SK-N-SH (cell line): ENCODE measurements around the gene GRIK3. TPM values are rescaled to one million over a fixed set of nuclear protein-coding genes. Genes with fewer than 3 reads are reported as not detected.

ENCODE experiments used
- CTCF ChIA-PET: fragments of 300-600, 350-600 bp; formaldehyde crosslinking; extraction: SDS; loops from one replicate; lab custom pipeline; 2021; lab: Yijun Ruan, JAX
- POLR2A ChIA-PET: fragments of 350-600 bp; sonication (Branson Sonifier 250); formaldehyde crosslinking; extraction: SDS; loops from one replicate; lab custom pipeline; 2020; ENCODE audit warnings: antibody characterized with exemption, inconsistent platforms; lab: Yijun Ruan, JAX
- DNase-seq: peaks from one replicate; pipeline ENCODE4 v3.0.0; 2012
- H2AFZ ChIP-seq: fragments of 200-600 bp; sonication (generic); 2 replicates; pipeline ENCODE4 v1.8.1; 2016; ENCODE audit warnings: antibody characterized with exemption, mild to moderate bottlenecking, low read depth
- H3F3A ChIP-seq: fragments of 200-600 bp; sonication (generic); replicated peaks from 2 replicates; pipeline ENCODE3; 2016; ENCODE audit warnings: antibody characterized with exemption, mild to moderate bottlenecking; ENCODE audit not compliant: insufficient read depth
- H3K27ac ChIP-seq, 2 experiments: fragments of 200-500 bp in 1 of 2; fragments of 200-600 bp in 1 of 2; sonication (Bioruptor generic) in 1 of 2; sonication (generic), shearing (Covaris generic) in 1 of 2; 2 replicates each; pipeline versions ENCODE4 v1.5.1 to v1.6.1; 2014 to 2016; ENCODE audit warnings: low read depth in 2 of 2, inconsistent platforms in 1 of 2, low read length in 1 of 2, mild to moderate bottlenecking in 1 of 2, mixed read lengths in 1 of 2
- H3K27me3 ChIP-seq: fragments of 200-600 bp; sonication (generic), shearing (Covaris generic); 2 replicates; pipeline ENCODE4 v1.6.1; 2016; ENCODE audit warnings: mixed run types; ENCODE audit not compliant: insufficient read depth
- H3K36me3 ChIP-seq, 2 experiments: fragments of 200-500 bp in 1 of 2; fragments of 200-600 bp in 1 of 2; sonication (Bioruptor generic) in 1 of 2; sonication (generic) in 1 of 2; replicated peaks in 1 of 2; 2 replicates each; pipeline versions ENCODE3 to v1.5.1; 2014 to 2016; ENCODE audit warnings: low read length in 1 of 2, mild to moderate bottlenecking in 1 of 2; ENCODE audit not compliant: insufficient read depth in 2 of 2, control insufficient read depth in 1 of 2
- H3K4me1 ChIP-seq, 2 experiments: fragments of 200-500 bp in 1 of 2; fragments of 200-600 bp in 1 of 2; sonication (Bioruptor generic) in 1 of 2; sonication (generic), shearing (Covaris generic) in 1 of 2; 2 replicates each; pipeline versions ENCODE4 v1.5.1 to v1.6.1; 2014 to 2016; ENCODE audit warnings: low read depth in 1 of 2, low read length in 1 of 2, mixed run types in 1 of 2; ENCODE audit not compliant: insufficient read depth in 2 of 2, control insufficient read depth in 1 of 2
- H3K4me2 ChIP-seq: fragments of 200-600 bp; sonication (generic), shearing (Covaris generic); 2 replicates; pipeline ENCODE4 v1.6.1; 2017; ENCODE audit warnings: mixed run types
- H3K4me3 ChIP-seq, 2 experiments: fragments of 200-500 bp in 1 of 2; fragments of 200-600 bp in 1 of 2; sonication (Bioruptor generic) in 1 of 2; sonication (generic), shearing (Covaris generic) in 1 of 2; 2 replicates each; pipeline versions ENCODE4 v1.5.1 to v1.8.1; 2014 to 2016; ENCODE audit warnings: low read depth in 2 of 2, inconsistent platforms in 1 of 2, low read length in 1 of 2, mild to moderate bottlenecking in 1 of 2, mixed read lengths in 1 of 2, moderate library complexity in 1 of 2
- H3K79me2 ChIP-seq: fragments of 200-600 bp; sonication (generic); 2 replicates; pipeline ENCODE4 v1.8.1; 2017; ENCODE audit warnings: mild to moderate bottlenecking; ENCODE audit not compliant: insufficient read depth
- H3K9ac ChIP-seq: fragments of 200-600 bp; sonication (generic); 2 replicates; pipeline ENCODE4 v1.6.1; 2017; ENCODE audit warnings: mixed run types
- H3K9me2 ChIP-seq: fragments of 200-600 bp; sonication (generic); 2 replicates; pipeline ENCODE4 v1.6.1; 2017; ENCODE audit warnings: mixed run types
- H3K9me3 ChIP-seq: fragments of 200-600 bp; sonication (generic); 2 replicates; pipeline ENCODE4 v1.6.1; 2017; ENCODE audit warnings: mixed run types, mild to moderate bottlenecking, moderate library complexity
- H4K20me1 ChIP-seq: fragments of 200-600 bp; sonication (generic); 2 replicates; pipeline ENCODE4 v1.6.1; 2017; ENCODE audit warnings: mild to moderate bottlenecking, mixed run types; ENCODE audit not compliant: insufficient read depth
- CHD2 ChIP-seq: fragments of 150-350 bp; IDR thresholded peaks from 2 replicates; pipeline ENCODE4 v1.6.1; 2018; ENCODE audit warnings: low read length; ENCODE audit not compliant: partially characterized antibody
- EP300 ChIP-seq, 2 experiments: IDR thresholded peaks; 2 replicates each; pipeline versions ENCODE4 v1.4.0 to v1.6.1; 2012; ENCODE audit warnings: borderline replicate concordance in 1 of 2, low read depth in 1 of 2, low read length in 1 of 2
- EZH2phosphoT487 ChIP-seq: fragments of 200-600 bp; sonication (generic); IDR thresholded peaks from 2 replicates; pipeline ENCODE4 v1.6.1; 2017; ENCODE audit warnings: low read depth, mixed run types, mild to moderate bottlenecking, antibody characterized with exemption, moderate library complexity, borderline replicate concordance
- FOXM1 ChIP-seq: IDR thresholded peaks from 2 replicates; pipeline ENCODE4 v1.4.0; 2012; ENCODE audit warnings: low read depth, mild to moderate bottlenecking
- GABPA ChIP-seq: IDR thresholded peaks from 2 replicates; pipeline ENCODE4 v1.4.0; 2012; ENCODE audit warnings: low read depth, mild to moderate bottlenecking
- GATA2 ChIP-seq: sonication (generic); formaldehyde crosslinking; IDR thresholded peaks from 2 replicates; pipeline ENCODE4 v1.5.0; 2020; ENCODE audit warnings: mild to moderate bottlenecking, missing genetic modification reagents
- JUND ChIP-seq: IDR thresholded peaks from 2 replicates; pipeline ENCODE4 v1.4.0; 2012
- NFIC ChIP-seq: IDR thresholded peaks from 2 replicates; pipeline ENCODE4 v1.4.0; 2012; ENCODE audit warnings: borderline replicate concordance
- NRF1 ChIP-seq: IDR thresholded peaks from 2 replicates; pipeline ENCODE4 v1.6.1; 2012; ENCODE audit warnings: low read depth, mild to moderate bottlenecking, low read length
- RAD21 ChIP-seq: IDR thresholded peaks from 2 replicates; pipeline ENCODE4 v1.6.1; 2012; ENCODE audit warnings: mild to moderate bottlenecking, low read length
- RCOR1 ChIP-seq: fragments of 150-350 bp; IDR thresholded peaks from 2 replicates; pipeline ENCODE4 v1.6.1; 2017; ENCODE audit warnings: antibody characterized with exemption, low read length
- RFX5 ChIP-seq: IDR thresholded peaks from 2 replicates; pipeline ENCODE4 v1.6.1; 2012; ENCODE audit warnings: mild to moderate bottlenecking, improper control_type of control experiment, low read length
- TAF1 ChIP-seq: IDR thresholded peaks from 2 replicates; pipeline ENCODE4 v1.6.1; 2012; ENCODE audit warnings: low read depth, mild to moderate bottlenecking, low read length, moderate library complexity, borderline replicate concordance
- TCF12 ChIP-seq: IDR thresholded peaks from 2 replicates; pipeline ENCODE4 v1.4.0; 2012
- WGBS: methylation state at CpG from one replicate; pipeline ENCODE4 v1.1.6; 2017; ENCODE audit warnings: low lambda C conversion rate; 5-methylcytosine and 5-hydroxymethylcytosine counted together
- polyA plus RNA-seq, 3 experiments: library from polyadenylated mRNA; depleted of rRNA; stranded (reverse); fragments of >200 nt; gene quantifications; 2 replicates each; pipeline ENCODE4 v1.2.3, GENCODE V29; 2012
- TF ChIP-seq, protein P1 (sequence below): IDR thresholded peaks from 2 replicates; pipeline ENCODE4 v1.4.0; 2012; ENCODE audit warnings: low read depth
- TF ChIP-seq, protein P2 (sequence below): fragments of 200-600 bp; sonication (generic); IDR thresholded peaks from 2 replicates; pipeline ENCODE4 v1.6.1; 2017; ENCODE audit warnings: antibody characterized with exemption, mild to moderate bottlenecking, moderate library complexity
- TF ChIP-seq, protein P3 (sequence below): IDR thresholded peaks from 2 replicates; pipeline ENCODE4 v1.4.0; 2012; ENCODE audit warnings: low read depth, borderline replicate concordance
- TF ChIP-seq, protein P4 (sequence below): IDR thresholded peaks from 2 replicates; pipeline ENCODE4 v1.6.1; 2012; ENCODE audit warnings: mild to moderate bottlenecking, low read depth, low read length, moderate library complexity
- TF ChIP-seq, protein P5 (sequence below): fragments of 150-350 bp; IDR thresholded peaks from 2 replicates; pipeline ENCODE4 v1.6.1; 2017; ENCODE audit warnings: antibody characterized with exemption, low read length, low read depth, borderline replicate concordance
- TF ChIP-seq, protein P6 (sequence below): IDR thresholded peaks from 2 replicates; pipeline ENCODE4; 2012

The GRIK3 gene
- polyA plus RNA-seq, 1 of the 3 experiments (the other 2 are of a cell fraction) = not detected

DNA sequence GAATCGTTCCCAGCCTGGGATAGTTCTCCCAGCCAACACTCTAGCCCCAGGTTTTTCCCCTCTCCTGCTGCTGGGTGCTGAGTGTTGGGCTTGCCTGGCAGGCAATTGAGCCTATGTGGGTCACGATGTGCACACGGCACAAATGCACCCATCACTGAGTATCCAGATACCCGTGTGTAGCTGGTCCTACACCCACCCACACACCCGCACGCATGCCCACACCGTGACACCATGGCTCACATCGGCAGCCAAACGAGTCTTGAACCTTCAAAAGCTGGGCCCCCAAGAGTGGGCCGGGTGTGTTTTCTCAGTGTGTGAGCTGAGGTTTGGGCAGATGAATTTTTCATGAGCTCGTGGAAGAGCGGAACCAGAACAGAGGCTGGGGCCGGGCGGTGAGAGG lies 188.5 kb downstream of the GRIK3 start:
- TF ChIP-seq TAF1 (no peak), GATA2 (CRISPR knock-in tag) (no peak), JUND (no peak), EP300 (IDR thresholded peaks at IDR 0.05; ENCODE audit: borderline replicate concordance in 1 of 2, low read depth in 1 of 2, low read length in 1 of 2) (no peak), TCF12 (no peak), GABPA (no peak), FOXM1 (no peak), RCOR1 (no peak), NRF1 (no peak), NFIC (no peak), CHD2 (no peak), RFX5 (no peak), EZH2phosphoT487 (no peak), RAD21 (no peak)
- TF ChIP-seq, protein P1, sequence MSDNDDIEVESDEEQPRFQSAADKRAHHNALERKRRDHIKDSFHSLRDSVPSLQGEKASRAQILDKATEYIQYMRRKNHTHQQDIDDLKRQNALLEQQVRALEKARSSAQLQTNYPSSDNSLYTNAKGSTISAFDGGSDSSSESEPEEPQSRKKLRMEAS = no peak
- TF ChIP-seq, protein P2, sequence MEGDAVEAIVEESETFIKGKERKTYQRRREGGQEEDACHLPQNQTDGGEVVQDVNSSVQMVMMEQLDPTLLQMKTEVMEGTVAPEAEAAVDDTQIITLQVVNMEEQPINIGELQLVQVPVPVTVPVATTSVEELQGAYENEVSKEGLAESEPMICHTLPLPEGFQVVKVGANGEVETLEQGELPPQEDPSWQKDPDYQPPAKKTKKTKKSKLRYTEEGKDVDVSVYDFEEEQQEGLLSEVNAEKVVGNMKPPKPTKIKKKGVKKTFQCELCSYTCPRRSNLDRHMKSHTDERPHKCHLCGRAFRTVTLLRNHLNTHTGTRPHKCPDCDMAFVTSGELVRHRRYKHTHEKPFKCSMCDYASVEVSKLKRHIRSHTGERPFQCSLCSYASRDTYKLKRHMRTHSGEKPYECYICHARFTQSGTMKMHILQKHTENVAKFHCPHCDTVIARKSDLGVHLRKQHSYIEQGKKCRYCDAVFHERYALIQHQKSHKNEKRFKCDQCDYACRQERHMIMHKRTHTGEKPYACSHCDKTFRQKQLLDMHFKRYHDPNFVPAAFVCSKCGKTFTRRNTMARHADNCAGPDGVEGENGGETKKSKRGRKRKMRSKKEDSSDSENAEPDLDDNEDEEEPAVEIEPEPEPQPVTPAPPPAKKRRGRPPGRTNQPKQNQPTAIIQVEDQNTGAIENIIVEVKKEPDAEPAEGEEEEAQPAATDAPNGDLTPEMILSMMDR = no peak
- TF ChIP-seq, protein P3, sequence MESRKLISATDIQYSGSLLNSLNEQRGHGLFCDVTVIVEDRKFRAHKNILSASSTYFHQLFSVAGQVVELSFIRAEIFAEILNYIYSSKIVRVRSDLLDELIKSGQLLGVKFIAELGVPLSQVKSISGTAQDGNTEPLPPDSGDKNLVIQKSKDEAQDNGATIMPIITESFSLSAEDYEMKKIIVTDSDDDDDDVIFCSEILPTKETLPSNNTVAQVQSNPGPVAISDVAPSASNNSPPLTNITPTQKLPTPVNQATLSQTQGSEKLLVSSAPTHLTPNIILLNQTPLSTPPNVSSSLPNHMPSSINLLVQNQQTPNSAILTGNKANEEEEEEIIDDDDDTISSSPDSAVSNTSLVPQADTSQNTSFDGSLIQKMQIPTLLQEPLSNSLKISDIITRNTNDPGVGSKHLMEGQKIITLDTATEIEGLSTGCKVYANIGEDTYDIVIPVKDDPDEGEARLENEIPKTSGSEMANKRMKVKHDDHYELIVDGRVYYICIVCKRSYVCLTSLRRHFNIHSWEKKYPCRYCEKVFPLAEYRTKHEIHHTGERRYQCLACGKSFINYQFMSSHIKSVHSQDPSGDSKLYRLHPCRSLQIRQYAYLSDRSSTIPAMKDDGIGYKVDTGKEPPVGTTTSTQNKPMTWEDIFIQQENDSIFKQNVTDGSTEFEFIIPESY = no peak
- TF ChIP-seq, protein P4, sequence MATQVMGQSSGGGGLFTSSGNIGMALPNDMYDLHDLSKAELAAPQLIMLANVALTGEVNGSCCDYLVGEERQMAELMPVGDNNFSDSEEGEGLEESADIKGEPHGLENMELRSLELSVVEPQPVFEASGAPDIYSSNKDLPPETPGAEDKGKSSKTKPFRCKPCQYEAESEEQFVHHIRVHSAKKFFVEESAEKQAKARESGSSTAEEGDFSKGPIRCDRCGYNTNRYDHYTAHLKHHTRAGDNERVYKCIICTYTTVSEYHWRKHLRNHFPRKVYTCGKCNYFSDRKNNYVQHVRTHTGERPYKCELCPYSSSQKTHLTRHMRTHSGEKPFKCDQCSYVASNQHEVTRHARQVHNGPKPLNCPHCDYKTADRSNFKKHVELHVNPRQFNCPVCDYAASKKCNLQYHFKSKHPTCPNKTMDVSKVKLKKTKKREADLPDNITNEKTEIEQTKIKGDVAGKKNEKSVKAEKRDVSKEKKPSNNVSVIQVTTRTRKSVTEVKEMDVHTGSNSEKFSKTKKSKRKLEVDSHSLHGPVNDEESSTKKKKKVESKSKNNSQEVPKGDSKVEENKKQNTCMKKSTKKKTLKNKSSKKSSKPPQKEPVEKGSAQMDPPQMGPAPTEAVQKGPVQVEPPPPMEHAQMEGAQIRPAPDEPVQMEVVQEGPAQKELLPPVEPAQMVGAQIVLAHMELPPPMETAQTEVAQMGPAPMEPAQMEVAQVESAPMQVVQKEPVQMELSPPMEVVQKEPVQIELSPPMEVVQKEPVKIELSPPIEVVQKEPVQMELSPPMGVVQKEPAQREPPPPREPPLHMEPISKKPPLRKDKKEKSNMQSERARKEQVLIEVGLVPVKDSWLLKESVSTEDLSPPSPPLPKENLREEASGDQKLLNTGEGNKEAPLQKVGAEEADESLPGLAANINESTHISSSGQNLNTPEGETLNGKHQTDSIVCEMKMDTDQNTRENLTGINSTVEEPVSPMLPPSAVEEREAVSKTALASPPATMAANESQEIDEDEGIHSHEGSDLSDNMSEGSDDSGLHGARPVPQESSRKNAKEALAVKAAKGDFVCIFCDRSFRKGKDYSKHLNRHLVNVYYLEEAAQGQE = no peak
- TF ChIP-seq, protein P5, sequence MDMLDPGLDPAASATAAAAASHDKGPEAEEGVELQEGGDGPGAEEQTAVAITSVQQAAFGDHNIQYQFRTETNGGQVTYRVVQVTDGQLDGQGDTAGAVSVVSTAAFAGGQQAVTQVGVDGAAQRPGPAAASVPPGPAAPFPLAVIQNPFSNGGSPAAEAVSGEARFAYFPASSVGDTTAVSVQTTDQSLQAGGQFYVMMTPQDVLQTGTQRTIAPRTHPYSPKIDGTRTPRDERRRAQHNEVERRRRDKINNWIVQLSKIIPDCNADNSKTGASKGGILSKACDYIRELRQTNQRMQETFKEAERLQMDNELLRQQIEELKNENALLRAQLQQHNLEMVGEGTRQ = no peak
- TF ChIP-seq, protein P6, sequence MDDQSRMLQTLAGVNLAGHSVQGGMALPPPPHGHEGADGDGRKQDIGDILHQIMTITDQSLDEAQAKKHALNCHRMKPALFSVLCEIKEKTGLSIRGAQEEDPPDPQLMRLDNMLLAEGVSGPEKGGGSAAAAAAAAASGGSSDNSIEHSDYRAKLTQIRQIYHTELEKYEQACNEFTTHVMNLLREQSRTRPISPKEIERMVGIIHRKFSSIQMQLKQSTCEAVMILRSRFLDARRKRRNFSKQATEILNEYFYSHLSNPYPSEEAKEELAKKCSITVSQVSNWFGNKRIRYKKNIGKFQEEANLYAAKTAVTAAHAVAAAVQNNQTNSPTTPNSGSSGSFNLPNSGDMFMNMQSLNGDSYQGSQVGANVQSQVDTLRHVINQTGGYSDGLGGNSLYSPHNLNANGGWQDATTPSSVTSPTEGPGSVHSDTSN = no peak
- WGBS = 46% methylated on average over 13 of the region's 14 CpGs
- no peaks in the 10 kb centered on the region for H3K9me2 ChIP-seq
- POLR2A ChIA-PET = no interaction called here
- CTCF ChIA-PET = interaction anchor here (1.1 to 2.8 kb wide), 3 partner anchors 12 to 478 kb away, joined by 3 to 12 read pairs (median 6); no protein-coding TSS in a partner anchor
- no peaks in the 10 kb centered on the region for H3F3A ChIP-seq
- H3K4me3 ChIP-seq = no peak overlapping the region
- H3K36me3 ChIP-seq = no peaks in the 10 kb centered on the region
- H3K4me2 ChIP-seq = no peak overlapping the region
- no peak overlapping the region for H3K27ac ChIP-seq
- H3K9me3 ChIP-seq = no peaks in the 10 kb centered on the region
- no peaks in the 10 kb centered on the region for H3K27me3 ChIP-seq
- no peak overlapping the region for H2AFZ ChIP-seq
- H4K20me1 ChIP-seq = no peaks in the 10 kb centered on the region
- peaks cover 0 to 8% of the 10 kb centered on the region in 2 experiments; a peak in 1 of 4 replicates for H3K4me1 ChIP-seq
- H3K79me2 ChIP-seq = no peaks in the 10 kb centered on the region
- no peak for DNase-seq
- no peak overlapping the region for H3K9ac ChIP-seq
